IMR-90 (cell line): ENCODE data around the gene PLP1. TPM values are rescaled to one million over a fixed set of nuclear protein-coding genes. Genes with fewer than 3 reads are reported as not detected.

Source experiments
- ATAC-seq: fragments of 200-7000 bp; cut with Tn5 transposase; 2 replicates; pipeline ENCODE4 v1.9.1; 2020; ENCODE audit warnings: low read depth, mild to moderate bottlenecking, moderate library complexity
- BruUV-seq: library from RNA; stranded (reverse); fragments of 400-500 nt; replicated peaks from 2 replicates; lab custom pipeline; 2021; lab: Mats Ljungman, UMichigan
- CTCF ChIA-PET: fragments of 300-600 bp; formaldehyde crosslinking; extraction: SDS; loops from one replicate; lab custom pipeline; 2021; ENCODE audit warnings: antibody characterized with exemption; lab: Yijun Ruan, JAX
- POLR2A ChIA-PET: fragments of 300-600 bp; sonication (Branson Sonifier 250); formaldehyde crosslinking; loops from one replicate; lab custom pipeline; 2022; ENCODE audit warnings: antibody characterized with exemption; ENCODE audit not compliant: unreplicated experiment; lab: Charles Lee
- DNase-seq: peaks from one replicate; pipeline ENCODE4 v3.0.0; 2013
- H2AFZ ChIP-seq: replicated peaks from 2 replicates; pipeline ENCODE3; 2013; ENCODE audit warnings: low read length, mild to moderate bottlenecking; ENCODE audit not compliant: poor library complexity
- H2AK5ac ChIP-seq: 2 replicates; pipeline ENCODE4 v1.6.1; 2013; ENCODE audit warnings: low read depth, low read length, inconsistent platforms
- H2AK9ac ChIP-seq: replicated peaks from 2 replicates; pipeline ENCODE3; 2013; ENCODE audit warnings: mild to moderate bottlenecking, low read depth, low read length, moderate library complexity; ENCODE audit not compliant: poor library complexity
- H2BK120ac ChIP-seq: 2 replicates; pipeline ENCODE4 v1.6.1; 2013; ENCODE audit warnings: low read depth, low read length, inconsistent platforms
- H2BK15ac ChIP-seq: 3 replicates; pipeline ENCODE4 v1.6.1; 2013; ENCODE audit warnings: low read depth, low read length, inconsistent platforms
- H2BK20ac ChIP-seq: 2 replicates; pipeline ENCODE4 v1.6.1; 2013; ENCODE audit warnings: low read depth, mild to moderate bottlenecking, inconsistent platforms, low read length, moderate library complexity
- H2BK5ac ChIP-seq: 2 replicates; pipeline ENCODE4 v1.6.1; 2013; ENCODE audit warnings: mild to moderate bottlenecking, low read depth, low read length, inconsistent platforms; ENCODE audit not compliant: poor library complexity, severe bottlenecking
- H3K14ac ChIP-seq: replicated peaks from 2 replicates; pipeline ENCODE4 v1.6.1; 2013; ENCODE audit warnings: low read depth, low read length, inconsistent platforms
- H3K18ac ChIP-seq: 2 replicates; pipeline ENCODE4 v1.6.1; 2013; ENCODE audit warnings: low read depth, low read length, control low read depth
- H3K23ac ChIP-seq: 2 replicates; pipeline ENCODE4 v1.6.1; 2013; ENCODE audit warnings: low read depth, low read length, inconsistent platforms
- H3K27ac ChIP-seq: 2 replicates; pipeline ENCODE4 v1.5.1; 2013; ENCODE audit warnings: mild to moderate bottlenecking, control low read depth, low read length; ENCODE audit not compliant: insufficient read depth
- H3K27me3 ChIP-seq: 2 replicates; pipeline ENCODE4 v1.6.1; 2013; ENCODE audit warnings: low read length; ENCODE audit not compliant: control insufficient read depth, insufficient read depth
- H3K36me3 ChIP-seq: 2 replicates; pipeline ENCODE4 v1.6.1; 2013; ENCODE audit warnings: low read length, mixed read lengths; ENCODE audit not compliant: control insufficient read depth, insufficient read depth
- H3K4ac ChIP-seq: 2 replicates; pipeline ENCODE4 v1.6.1; 2013; ENCODE audit warnings: low read depth, low read length, inconsistent platforms
- H3K4me1 ChIP-seq: 2 replicates; pipeline ENCODE4 v1.6.1; 2013; ENCODE audit warnings: low read length, mixed read lengths; ENCODE audit not compliant: control insufficient read depth, insufficient read depth
- H3K4me2 ChIP-seq: 2 replicates; pipeline ENCODE4 v1.6.1; 2013; ENCODE audit warnings: low read depth, mild to moderate bottlenecking, control low read depth, low read length, moderate library complexity
- H3K4me3 ChIP-seq: 2 replicates; pipeline ENCODE4 v1.5.1; 2013; ENCODE audit warnings: low read depth, mild to moderate bottlenecking, control low read depth, low read length, moderate library complexity; ENCODE audit not compliant: insufficient read depth
- H3K56ac ChIP-seq: 2 replicates; pipeline ENCODE4 v1.6.1; 2013; ENCODE audit warnings: low read length, inconsistent platforms; ENCODE audit not compliant: insufficient read depth; ENCODE audit errors: extremely low read depth
- H3K79me1 ChIP-seq, 2 experiments: 2 replicates each; pipeline ENCODE4 v1.6.1; 2013; ENCODE audit warnings: low read length in 2 of 2, inconsistent platforms in 1 of 2, low read depth in 1 of 2
- H3K9ac ChIP-seq: 2 replicates; pipeline ENCODE4 v1.6.1; 2013; ENCODE audit warnings: low read depth, low read length, control low read depth
- H3K9me1 ChIP-seq: 2 replicates; pipeline ENCODE4 v1.6.1; 2013; ENCODE audit warnings: low read length, inconsistent platforms; ENCODE audit not compliant: insufficient read depth
- H3K9me3 ChIP-seq: 2 replicates; pipeline ENCODE4 v1.6.1; 2013; ENCODE audit warnings: low read length; ENCODE audit not compliant: control insufficient read depth, insufficient read depth
- H4K20me1 ChIP-seq: 2 replicates; pipeline ENCODE4 v1.6.1; 2013; ENCODE audit warnings: low read length, inconsistent platforms; ENCODE audit not compliant: insufficient read depth
- H4K5ac ChIP-seq: 2 replicates; pipeline ENCODE4 v1.6.1; 2013; ENCODE audit warnings: mild to moderate bottlenecking, low read depth, low read length, control low read depth
- H4K8ac ChIP-seq, 2 experiments: 2 replicates each; pipeline ENCODE4 v1.6.1; 2013; ENCODE audit warnings: low read depth in 2 of 2, low read length in 2 of 2, control low read depth in 1 of 2, inconsistent platforms in 1 of 2
- H4K91ac ChIP-seq: 2 replicates; pipeline ENCODE4 v1.6.1; 2013; ENCODE audit warnings: low read depth, low read length, inconsistent platforms; ENCODE audit not compliant: insufficient read depth
- BHLHE40 ChIP-seq: fragments of 150-350 bp; IDR thresholded peaks from 2 replicates; pipeline ENCODE4 v1.6.1; 2016; ENCODE audit warnings: mild to moderate bottlenecking, low read depth, low read length
- CEBPB ChIP-seq: IDR thresholded peaks from 2 replicates; pipeline ENCODE4 v1.6.1; 2012; ENCODE audit warnings: low read depth, low read length, improper control_type of control experiment
- CHD1 ChIP-seq: IDR thresholded peaks from 2 replicates; pipeline ENCODE4 v1.6.1; 2012; ENCODE audit warnings: low read depth, low read length, improper control_type of control experiment
- ELK1 ChIP-seq: fragments of 150-350 bp; IDR thresholded peaks from 2 replicates; pipeline ENCODE4 v1.6.1; 2016; ENCODE audit warnings: low read depth, mild to moderate bottlenecking, low read length, moderate library complexity, borderline replicate concordance
- MAFK ChIP-seq: IDR thresholded peaks from 2 replicates; pipeline ENCODE4 v1.6.1; 2012; ENCODE audit warnings: low read depth, low read length, improper control_type of control experiment
- MAZ ChIP-seq: IDR thresholded peaks from 2 replicates; pipeline ENCODE4 v1.6.1; 2012; ENCODE audit warnings: low read depth, mild to moderate bottlenecking, low read length, improper control_type of control experiment, moderate library complexity, borderline replicate concordance
- MXI1 ChIP-seq: IDR thresholded peaks from 2 replicates; pipeline ENCODE4 v1.6.1; 2012; ENCODE audit warnings: low read depth, mild to moderate bottlenecking, low read length, moderate library complexity, borderline replicate concordance
- POLR2A ChIP-seq: IDR thresholded peaks from 2 replicates; pipeline ENCODE4 v1.6.1; 2012; ENCODE audit warnings: mild to moderate bottlenecking, low read depth, low read length
- RAD21 ChIP-seq: IDR thresholded peaks from 2 replicates; pipeline ENCODE4 v1.6.1; 2012; ENCODE audit warnings: low read length, improper control_type of control experiment
- RCOR1 ChIP-seq: IDR thresholded peaks from 2 replicates; pipeline ENCODE4 v1.6.1; 2012; ENCODE audit warnings: mild to moderate bottlenecking, low read length, improper control_type of control experiment; ENCODE audit not compliant: insufficient replicate concordance
- RFX5 ChIP-seq: IDR thresholded peaks from 2 replicates; pipeline ENCODE4 v1.8.0; 2012; ENCODE audit warnings: low read depth, mild to moderate bottlenecking, low read length, moderate library complexity
- SMC3 ChIP-seq: fragments of 150-350 bp; IDR thresholded peaks from 2 replicates; pipeline ENCODE4 v1.6.1; 2016; ENCODE audit warnings: low read depth, mild to moderate bottlenecking, antibody characterized with exemption, low read length, moderate library complexity
- USF2 ChIP-seq: fragments of 150-350 bp; IDR thresholded peaks from 2 replicates; pipeline ENCODE4 v1.6.1; 2017; ENCODE audit warnings: mild to moderate bottlenecking, antibody characterized with exemption, low read length, low read depth
- WGBS, 2 experiments: methylation state at CpG; one replicate each; pipeline versions ENCODE4 v1.1.5 to v1.1.7; 2013; ENCODE audit warnings: missing lambda C conversion rate in 2 of 2; ENCODE audit not compliant: insufficient read length in 1 of 2; ENCODE audit errors: extremely low coverage in 2 of 2; 5-methylcytosine and 5-hydroxymethylcytosine counted together
- dilution Hi-C: fragments of 300-500 bp; cut with HindIII; formaldehyde crosslinking; loops from one replicate; pipeline ENCODE4 v1.14.3; 2018; ENCODE audit warnings: low sequenced_read_pairs; ENCODE audit not compliant: unreplicated experiment
- in situ Hi-C: fragments of 300-500 bp; cut with MboI; formaldehyde crosslinking; loops from 3 replicates; pipeline ENCODE4 v1.14.3; 2019; ENCODE audit warnings: low sequenced_read_pairs, inconsistent platforms, mixed read lengths
- intact Hi-C: fragments of 100-400 bp; cut with micrococcal nuclease; formaldehyde crosslinking; loops from 2 replicates; pipeline ENCODE4 v1.10.0; 2022
- polyA plus RNA-seq, 3 experiments: library from polyadenylated mRNA; depleted of rRNA; stranded (reverse); fragments of >200 nt; gene quantifications; 2 replicates each; pipeline ENCODE4 v1.2.3, GENCODE V29; 2012; ENCODE audit warnings: low replicate concordance in 1 of 3
- total RNA-seq: library from RNA; depleted of rRNA; stranded (reverse); fragments of >200 nt; gene quantifications from 2 replicates; pipeline ENCODE4 v1.2.3, GENCODE V29; 2012
- TF ChIP-seq, protein P1 (sequence below): conservative IDR thresholded peaks from 2 replicates; pipeline ENCODE4 v1.5.1; 2012; ENCODE audit warnings: mild to moderate bottlenecking, low read depth, low read length, improper control_type of control experiment

PLP1 gene
- total and polyA plus RNA-seq, 2 of the 4 experiments (the other 2 are of a cell fraction) = 0.18 to 0.62 TPM

DNA sequence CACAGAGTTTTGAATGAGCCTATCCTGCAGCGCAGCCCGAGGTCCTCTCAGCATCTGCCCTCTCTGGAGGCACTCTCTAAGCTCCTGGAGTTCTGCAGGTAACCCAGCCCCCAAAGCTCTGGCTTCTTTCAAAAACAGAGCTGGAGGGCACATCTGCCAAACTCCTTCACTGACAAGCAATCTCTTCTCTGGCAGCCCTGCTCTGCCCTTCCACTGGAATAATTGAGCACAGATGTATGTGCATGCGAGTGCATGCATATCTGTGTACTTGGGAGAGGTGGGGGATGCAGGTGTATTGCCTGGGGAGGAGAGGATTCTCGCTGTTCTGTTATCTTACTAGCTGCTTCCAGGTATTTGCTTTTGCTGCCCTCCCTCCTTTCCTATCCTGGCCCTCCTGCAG lies 22.2 kb upstream of the PLP1 start:
- H3K18ac ChIP-seq = no peak overlapping the region
- H3K9me3 ChIP-seq = peaks cover 8% of the 10 kb centered on the region; the same call in 1 of the 2 replicates
- intact Hi-C loops = no loop called here
- in situ Hi-C loops = no loop called here
- H3K27me3 ChIP-seq = peaks cover 34% of the 10 kb centered on the region
- CTCF ChIA-PET = no interaction called here
- no peak for ATAC-seq
- no peak overlapping the region for H4K8ac ChIP-seq
- no peak overlapping the region for H3K4me2 ChIP-seq
- H2BK20ac ChIP-seq = no peak overlapping the region
- H2AFZ ChIP-seq = no peak overlapping the region
- no peaks in the 10 kb centered on the region for H3K79me1 ChIP-seq
- no peak overlapping the region for H4K5ac ChIP-seq
- TF ChIP-seq MXI1 = no peak
- no peak for TF ChIP-seq POLR2A
- TF ChIP-seq ELK1 = no peak
- TF ChIP-seq USF2 = no peak
- TF ChIP-seq SMC3 = no peak
- TF ChIP-seq CEBPB = no peak
- TF ChIP-seq RFX5 = no peak
- no peak for TF ChIP-seq MAFK
- no peak for TF ChIP-seq BHLHE40
- no peak for TF ChIP-seq MAZ
- no peak for TF ChIP-seq RAD21
- TF ChIP-seq, protein P1, sequence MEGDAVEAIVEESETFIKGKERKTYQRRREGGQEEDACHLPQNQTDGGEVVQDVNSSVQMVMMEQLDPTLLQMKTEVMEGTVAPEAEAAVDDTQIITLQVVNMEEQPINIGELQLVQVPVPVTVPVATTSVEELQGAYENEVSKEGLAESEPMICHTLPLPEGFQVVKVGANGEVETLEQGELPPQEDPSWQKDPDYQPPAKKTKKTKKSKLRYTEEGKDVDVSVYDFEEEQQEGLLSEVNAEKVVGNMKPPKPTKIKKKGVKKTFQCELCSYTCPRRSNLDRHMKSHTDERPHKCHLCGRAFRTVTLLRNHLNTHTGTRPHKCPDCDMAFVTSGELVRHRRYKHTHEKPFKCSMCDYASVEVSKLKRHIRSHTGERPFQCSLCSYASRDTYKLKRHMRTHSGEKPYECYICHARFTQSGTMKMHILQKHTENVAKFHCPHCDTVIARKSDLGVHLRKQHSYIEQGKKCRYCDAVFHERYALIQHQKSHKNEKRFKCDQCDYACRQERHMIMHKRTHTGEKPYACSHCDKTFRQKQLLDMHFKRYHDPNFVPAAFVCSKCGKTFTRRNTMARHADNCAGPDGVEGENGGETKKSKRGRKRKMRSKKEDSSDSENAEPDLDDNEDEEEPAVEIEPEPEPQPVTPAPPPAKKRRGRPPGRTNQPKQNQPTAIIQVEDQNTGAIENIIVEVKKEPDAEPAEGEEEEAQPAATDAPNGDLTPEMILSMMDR = no peak
- no peak for TF ChIP-seq CHD1
- no peak for TF ChIP-seq RCOR1
- H4K91ac ChIP-seq = no peak overlapping the region
- no peak for DNase-seq
- no peak overlapping the region for H2BK15ac ChIP-seq
- no peak overlapping the region for H3K4me3 ChIP-seq
- H4K20me1 ChIP-seq = no peaks in the 10 kb centered on the region
- H3K4me1 ChIP-seq = no peaks in the 10 kb centered on the region
- H3K9me1 ChIP-seq = no peaks in the 10 kb centered on the region
- WGBS, 2 experiments = 72% methylated on average over 2 of the region's 4 CpGs; no CpG with 5 or more reads in 1 of the 2 experiments
- H2BK5ac ChIP-seq = no peak overlapping the region
- no peak overlapping the region for H3K9ac ChIP-seq
- no peak overlapping the region for H3K14ac ChIP-seq
- no peak overlapping the region for H2BK120ac ChIP-seq
- no peak overlapping the region for H2AK5ac ChIP-seq
- no peak overlapping the region for H3K23ac ChIP-seq
- dilution Hi-C loops = no loop called here
- no TSS peak for BruUV-seq
- H3K56ac ChIP-seq = no peak overlapping the region
- H3K36me3 ChIP-seq = no peaks in the 10 kb centered on the region
- H2AK9ac ChIP-seq = no peak overlapping the region
- no peak overlapping the region for H3K4ac ChIP-seq
- POLR2A ChIA-PET = no interaction called here
- no peak overlapping the region for H3K27ac ChIP-seq
